Smooth muscle cell (in vitro differentiated cells): Measurements from ENCODE around the gene TSNAXIP1. TPM values are rescaled to one million over a fixed set of nuclear protein-coding genes. Genes with fewer than 3 reads are reported as not detected.

Source experiments
- DNase-seq: peaks from one replicate; lab custom pipeline; 2025; ENCODE audit not compliant: unreplicated experiment; lab: John Stamatoyannopoulos, UW
- H2AFZ ChIP-seq: fragments of 200-600 bp; sonication (generic); 2 replicates; pipeline ENCODE4 v1.6.0; 2016; ENCODE audit warnings: antibody characterized with exemption, low read depth, mild to moderate bottlenecking
- H3F3A ChIP-seq: fragments of 200-600 bp; sonication (generic); 2 replicates; pipeline ENCODE4 v1.6.0; 2017; ENCODE audit warnings: antibody characterized with exemption, low read depth
- H3K27ac ChIP-seq: fragments of 200-600 bp; sonication (generic); 2 replicates; pipeline ENCODE4 v1.5.1; 2016; ENCODE audit warnings: low read depth, mild to moderate bottlenecking
- H3K27me3 ChIP-seq: fragments of 200-600 bp; sonication (generic); 2 replicates; pipeline ENCODE4 v1.6.1; 2016; ENCODE audit warnings: low read depth, mild to moderate bottlenecking
- H3K36me3 ChIP-seq: fragments of 200-600 bp; sonication (generic); 2 replicates; pipeline ENCODE4 v1.5.1; 2016; ENCODE audit warnings: low read depth
- H3K4me1 ChIP-seq: fragments of 200-600 bp; sonication (generic); 2 replicates; pipeline ENCODE4 v1.5.1; 2016; ENCODE audit warnings: low read depth
- H3K4me2 ChIP-seq: fragments of 200-600 bp; sonication (generic); 2 replicates; pipeline ENCODE4 v1.6.0; 2016; ENCODE audit warnings: mild to moderate bottlenecking
- H3K4me3 ChIP-seq: fragments of 200-600 bp; sonication (generic); 2 replicates; pipeline ENCODE4 v1.5.1; 2016; ENCODE audit warnings: mild to moderate bottlenecking
- H3K79me2 ChIP-seq: fragments of 200-600 bp; sonication (generic); 2 replicates; pipeline ENCODE4 v1.6.0; 2016; ENCODE audit warnings: low read depth, mild to moderate bottlenecking
- H3K9ac ChIP-seq: fragments of 200-600 bp; sonication (generic); 2 replicates; pipeline ENCODE4 v1.6.0; 2016; ENCODE audit warnings: low read depth
- H3K9me3 ChIP-seq: fragments of 200-600 bp; sonication (generic); replicated peaks from 2 replicates; pipeline ENCODE4 v1.5.1; 2016; ENCODE audit warnings: low read depth
- H4K20me1 ChIP-seq: fragments of 200-600 bp; sonication (generic); 2 replicates; pipeline ENCODE4 v1.6.0; 2016; ENCODE audit warnings: low read depth
- WGBS: methylation state at CpG from one replicate; pipeline ENCODE4 v1.1.7; 2016; ENCODE audit warnings: low lambda C conversion rate; 5-methylcytosine and 5-hydroxymethylcytosine counted together
- polyA plus RNA-seq: library from polyadenylated mRNA; unstranded; fragments of >200 nt; fragmentation: Nextera tagmentation; extraction: Ambion mirVana; gene quantifications from 2 replicates; pipeline ENCODE4 v1.2.1, GENCODE V29; 2016
- total RNA-seq: library from RNA; depleted of rRNA; stranded (reverse); fragments of >200 nt; gene quantifications from 2 replicates; pipeline ENCODE4 v1.2.3, GENCODE V29; 2014
- TF ChIP-seq, protein P1 (sequence below): fragments of 200-600 bp; sonication (generic); IDR thresholded peaks from 2 replicates; pipeline ENCODE4 v1.5.1; 2017; ENCODE audit warnings: borderline replicate concordance, mild to moderate bottlenecking, antibody characterized with exemption; ENCODE audit not compliant: insufficient read depth, poor library complexity, severe bottlenecking

The TSNAXIP1 gene
- total and polyA plus RNA-seq, 2 experiments from 2014 or later: 0.18 to 1.0 TPM

GRCh38 chr16:67843343-67843765, 36.7 kb downstream of the TSNAXIP1 start:
- Histone ChIP-seq H3K27me3 (no peaks in the 10 kb centered on the region), H3K9ac (peak overlapping the region; percentile 41), H3K4me2 (peak overlapping the region; percentile 94), H3F3A (peaks cover 30% of the 10 kb centered on the region), H3K36me3 (no peaks in the 10 kb centered on the region), H3K79me2 (peaks cover 43% of the 10 kb centered on the region), H3K4me1 (peaks cover 41% of the 10 kb centered on the region), H4K20me1 (peaks cover 24% of the 10 kb centered on the region), H3K4me3 (peak overlapping the region; percentile 85), H2AFZ (no peak overlapping the region), H3K9me3 (no peaks in the 10 kb centered on the region), H3K27ac (peak overlapping the region; percentile 98)
- 25% methylated on average over 11 of the region's 11 CpGs for WGBS
- TF ChIP-seq, protein P1, sequence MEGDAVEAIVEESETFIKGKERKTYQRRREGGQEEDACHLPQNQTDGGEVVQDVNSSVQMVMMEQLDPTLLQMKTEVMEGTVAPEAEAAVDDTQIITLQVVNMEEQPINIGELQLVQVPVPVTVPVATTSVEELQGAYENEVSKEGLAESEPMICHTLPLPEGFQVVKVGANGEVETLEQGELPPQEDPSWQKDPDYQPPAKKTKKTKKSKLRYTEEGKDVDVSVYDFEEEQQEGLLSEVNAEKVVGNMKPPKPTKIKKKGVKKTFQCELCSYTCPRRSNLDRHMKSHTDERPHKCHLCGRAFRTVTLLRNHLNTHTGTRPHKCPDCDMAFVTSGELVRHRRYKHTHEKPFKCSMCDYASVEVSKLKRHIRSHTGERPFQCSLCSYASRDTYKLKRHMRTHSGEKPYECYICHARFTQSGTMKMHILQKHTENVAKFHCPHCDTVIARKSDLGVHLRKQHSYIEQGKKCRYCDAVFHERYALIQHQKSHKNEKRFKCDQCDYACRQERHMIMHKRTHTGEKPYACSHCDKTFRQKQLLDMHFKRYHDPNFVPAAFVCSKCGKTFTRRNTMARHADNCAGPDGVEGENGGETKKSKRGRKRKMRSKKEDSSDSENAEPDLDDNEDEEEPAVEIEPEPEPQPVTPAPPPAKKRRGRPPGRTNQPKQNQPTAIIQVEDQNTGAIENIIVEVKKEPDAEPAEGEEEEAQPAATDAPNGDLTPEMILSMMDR: no peak
- DNase-seq: no peak

GRCh38 chr16:67844497-67844896, 37.8 kb downstream of the TSNAXIP1 start:
- peaks cover 54% of the 10 kb centered on the region for H3K79me2 ChIP-seq
- H3K9ac ChIP-seq: no peak overlapping the region
- H3K27me3 ChIP-seq: no peaks in the 10 kb centered on the region
- H3K9me3 ChIP-seq: no peaks in the 10 kb centered on the region
- 67% methylated on average over 4 of the region's 4 CpGs for WGBS
- DNase-seq: no peak
- H3K4me2 ChIP-seq: peak overlapping the region; percentile 94
- H4K20me1 ChIP-seq: peaks cover 35% of the 10 kb centered on the region
- no peaks in the 10 kb centered on the region for H3K36me3 ChIP-seq
- H3K4me1 ChIP-seq: peaks cover 43% of the 10 kb centered on the region
- TF ChIP-seq, protein P1: peak; percentile 4
- peaks cover 30% of the 10 kb centered on the region for H3F3A ChIP-seq
- no peak overlapping the region for H2AFZ ChIP-seq
- peak overlapping the region; percentile 85 for H3K4me3 ChIP-seq
- peak overlapping the region; percentile 98 for H3K27ac ChIP-seq

DNA sequence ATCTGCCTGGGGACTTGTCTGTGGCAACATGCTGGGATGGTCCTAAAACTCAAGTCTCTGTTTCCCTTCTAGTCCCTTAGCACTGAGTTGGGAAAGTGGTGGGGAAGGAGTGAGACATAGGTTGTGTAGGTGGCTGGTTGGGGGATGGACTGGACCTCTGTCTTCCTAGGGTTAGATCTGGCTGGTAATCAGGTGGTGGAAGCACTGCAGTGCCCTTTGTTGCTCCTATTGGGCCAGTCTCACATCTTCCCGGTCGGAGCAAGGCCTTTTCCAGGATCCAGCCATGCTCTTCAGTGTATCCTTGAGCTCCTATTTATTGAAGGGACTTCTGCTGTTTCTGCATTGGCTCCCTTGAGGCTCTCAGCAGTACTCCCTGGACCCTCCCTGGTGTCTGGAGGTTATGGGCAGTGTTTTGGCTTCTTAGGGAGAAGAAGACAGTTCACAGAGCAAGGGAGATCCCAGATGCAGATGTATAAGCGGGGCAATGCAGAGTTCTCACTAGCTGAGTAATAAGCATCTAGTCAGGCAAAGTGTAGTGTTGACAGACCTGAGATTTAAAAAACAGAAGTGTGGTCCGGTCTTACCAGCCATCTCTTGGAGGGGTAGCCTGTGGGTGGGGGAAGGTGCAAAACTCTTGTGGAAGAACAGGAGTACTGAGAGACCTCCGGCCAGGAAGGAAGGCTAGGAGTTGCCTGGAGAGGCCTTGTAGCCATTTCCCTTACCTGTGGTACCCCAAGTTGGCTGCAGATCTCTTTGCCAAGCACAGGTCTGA, 38.8 kb downstream of the TSNAXIP1 start:
- no peaks in the 10 kb centered on the region for H3K36me3 ChIP-seq
- H3K79me2 ChIP-seq: peaks cover 64% of the 10 kb centered on the region
- no peaks in the 10 kb centered on the region for H3K9me3 ChIP-seq
- TF ChIP-seq, protein P1: no peak
- peak overlapping the region; percentile 98 for H3K4me3 ChIP-seq
- peaks cover 43% of the 10 kb centered on the region for H4K20me1 ChIP-seq
- no peaks in the 10 kb centered on the region for H3K27me3 ChIP-seq
- H2AFZ ChIP-seq: peak overlapping the region; percentile 64
- no peak for DNase-seq
- H3K4me2 ChIP-seq: peak overlapping the region; percentile 94
- WGBS: 66% methylated on average over 5 of the region's 5 CpGs
- H3F3A ChIP-seq: peaks cover 30% of the 10 kb centered on the region
- peak overlapping the region; percentile 99 for H3K9ac ChIP-seq
- peaks cover 43% of the 10 kb centered on the region for H3K4me1 ChIP-seq
- peak overlapping the region; percentile 98 for H3K27ac ChIP-seq

GRCh38 chr16:67846063-67846319, 39.3 kb downstream of the TSNAXIP1 start:
- no peak for DNase-seq
- peaks cover 30% of the 10 kb centered on the region for H3F3A ChIP-seq
- H2AFZ ChIP-seq: peak overlapping the region; percentile 64
- peak overlapping the region; percentile 99 for H3K9ac ChIP-seq
- WGBS: 16% methylated on average over 2 of the region's 2 CpGs
- H3K4me2 ChIP-seq: peak overlapping the region; percentile 94
- H3K9me3 ChIP-seq: no peaks in the 10 kb centered on the region
- H4K20me1 ChIP-seq: peaks cover 48% of the 10 kb centered on the region
- H3K4me3 ChIP-seq: peak overlapping the region; percentile 98
- peaks cover 43% of the 10 kb centered on the region for H3K4me1 ChIP-seq
- no peaks in the 10 kb centered on the region for H3K27me3 ChIP-seq
- TF ChIP-seq, protein P1: no peak
- H3K27ac ChIP-seq: peak overlapping the region; percentile 98
- H3K36me3 ChIP-seq: no peaks in the 10 kb centered on the region
- H3K79me2 ChIP-seq: peaks cover 69% of the 10 kb centered on the region
